ENCODE results near the gene PCIF1. TPM values are rescaled to one million over a fixed set of nuclear protein-coding genes. Genes with fewer than 3 reads are reported as not detected.
A peak's percentile ranks its signal among the peaks of the same experiment; 100 is the strongest.

PCIF1 gene
- total and polyA plus RNA-seq, 2 experiments from 2014 or later, result 41.2 to 43.8 TPM

GRCh38 chr20:45969712-45970634 is 35.5 kb downstream of the PCIF1 start:
- Histone ChIP-seq H3K4me1 (ENCODE audit: low read depth) (no peaks in the 10 kb centered on the region), H3K27me3 (no peaks in the 10 kb centered on the region), H3K9me3 (ENCODE audit: low read depth) (no peaks in the 10 kb centered on the region), H3K27ac (peak overlapping the region; percentile 60), H3K4me3 (no peak overlapping the region), H3K36me3 (peaks cover 20% of the 10 kb centered on the region)
- peak; percentile 73 to 74 for DNase-seq (ENCODE audit: low read depth in 1 of 2, low spot score in 1 of 2)
- peak; percentile 72 for TF ChIP-seq CTCF (IDR thresholded peaks at IDR 0.05; ENCODE audit: low read depth, low read length)

- Histone ChIP-seq H3K4me1 (ENCODE audit: low read depth) (no peaks in the 10 kb centered on the region), H3K27ac (peak overlapping the region; percentile 99), H3K36me3 (peaks cover 16% of the 10 kb centered on the region), H3K9me3 (ENCODE audit: low read depth) (no peaks in the 10 kb centered on the region), H3K4me3 (peak overlapping the region; percentile 49), H3K27me3 (no peaks in the 10 kb centered on the region)
- no peak for TF ChIP-seq CTCF (IDR thresholded peaks at IDR 0.05; ENCODE audit: low read depth, low read length)
- DNase-seq (ENCODE audit: low read depth in 1 of 2, low spot score in 1 of 2), result peak in 1 of 2 donors; percentile 43
Observed at GRCh38 chr20:45970646-45971424, 36.4 kb downstream of the PCIF1 start.

GRCh38 chr20:45971425-45971674 is 36.9 kb downstream of the PCIF1 start:
- DNase-seq (ENCODE audit: low read depth in 1 of 2, low spot score in 1 of 2), result no peak
- Histone ChIP-seq H3K4me3 (peak overlapping the region; percentile 49), H3K9me3 (ENCODE audit: low read depth) (no peaks in the 10 kb centered on the region), H3K36me3 (peaks cover 14% of the 10 kb centered on the region), H3K4me1 (ENCODE audit: low read depth) (no peaks in the 10 kb centered on the region), H3K27me3 (no peaks in the 10 kb centered on the region), H3K27ac (peak overlapping the region; percentile 99)
- no peak for TF ChIP-seq CTCF (IDR thresholded peaks at IDR 0.05; ENCODE audit: low read depth, low read length)

- H3K27ac ChIP-seq, result peak within 1 kb of the TSS; percentile 99
- H3K9me3 ChIP-seq (ENCODE audit: low read depth), result no peaks in the 10 kb centered on the region
- no peaks in the 10 kb centered on the region for H3K27me3 ChIP-seq
- H3K36me3 ChIP-seq, result peaks cover 13% of the 10 kb centered on the region
- H3K4me3 ChIP-seq, result peak within 1 kb of the TSS; percentile 49
- peak; percentile 97 to 99 for DNase-seq (ENCODE audit: low read depth in 1 of 2, low spot score in 1 of 2)
- H3K4me1 ChIP-seq (ENCODE audit: low read depth), result no peaks in the 10 kb centered on the region
- peak; percentile 18 for TF ChIP-seq CTCF (IDR thresholded peaks at IDR 0.05; ENCODE audit: low read depth, low read length)
Observed at GRCh38 chr20:45971675-45972499, 37.4 kb downstream of the PCIF1 start, which contains the start of gene ZNF335. TSS of gene ZNF335 (minus strand) at chr20:45972203. CDS start at chr20:45971410, 793 bp downstream.

All from cardiac muscle cell (in vitro differentiated cells and primary cell).